ENCODE data around the gene DNAJB8.

DNAJB8 gene

DNA sequence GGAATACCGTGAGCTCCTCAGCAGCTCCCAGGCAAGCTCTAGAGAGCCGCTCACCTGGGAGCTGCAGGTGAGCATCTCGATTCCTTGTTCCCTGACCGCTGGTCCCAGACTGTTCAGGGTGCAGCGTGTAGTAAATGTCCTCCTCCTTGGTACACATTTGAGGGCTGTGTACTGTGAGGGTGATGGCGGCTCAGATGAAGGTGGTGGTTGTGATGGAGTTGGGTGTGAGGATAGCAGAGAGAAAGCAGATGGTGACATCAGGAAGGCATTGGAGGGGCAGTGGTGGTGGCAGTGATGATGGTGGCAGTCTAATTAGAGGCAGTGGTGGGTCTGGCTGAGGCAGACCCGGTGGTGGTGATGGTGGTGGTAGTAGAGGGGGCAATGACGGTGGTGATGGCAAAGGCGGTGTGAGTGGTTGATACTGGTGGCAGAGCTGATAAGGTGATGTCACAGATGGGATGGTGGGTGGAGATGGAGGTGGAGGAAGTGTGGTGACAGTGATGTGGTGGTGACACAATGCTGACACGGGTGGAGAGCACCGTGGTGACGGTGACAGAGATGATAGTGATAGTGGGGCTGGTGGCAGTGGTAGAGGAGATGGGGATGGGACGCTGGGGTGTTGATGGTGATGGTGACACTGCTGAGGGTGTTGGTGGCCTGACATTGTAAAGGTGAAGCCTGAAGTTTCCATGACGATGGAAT lies at the start of gene DNAJB8:
Gene DNAJB8 (minus strand): TSS at position 51 of the 702 bp plus-strand sequence. CDS start 3,645 bp downstream, outside the sequence.
- no peak for DNase-seq (ENCODE audit: low read depth)

GRCh38 chr3:128515967-128516366 lies 49.3 kb upstream of the DNAJB8 start:
- DNase-seq (ENCODE audit: low read depth), result no peak

DNA sequence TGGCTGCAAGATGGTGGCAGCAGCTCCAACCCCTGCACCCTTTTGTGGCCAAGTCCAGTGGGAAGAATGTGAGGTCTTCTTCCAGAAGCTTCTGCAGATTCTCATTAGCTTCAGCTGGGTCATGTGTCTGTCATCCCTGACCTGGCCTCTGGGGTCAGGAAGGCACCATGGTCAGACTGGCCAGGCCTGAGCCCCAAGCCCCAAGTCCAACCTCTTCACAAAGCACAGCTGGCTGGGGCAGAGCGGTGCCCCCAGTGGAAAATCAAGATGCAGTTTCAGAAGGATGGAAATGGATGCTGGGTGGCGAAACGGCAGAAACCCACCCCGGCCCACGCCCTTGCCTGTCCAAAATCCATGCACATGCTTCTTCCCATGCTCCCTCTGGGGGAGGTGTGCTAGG lies 42.2 kb upstream of the DNAJB8 start:
- no peak for DNase-seq (ENCODE audit: low read depth)

DNA sequence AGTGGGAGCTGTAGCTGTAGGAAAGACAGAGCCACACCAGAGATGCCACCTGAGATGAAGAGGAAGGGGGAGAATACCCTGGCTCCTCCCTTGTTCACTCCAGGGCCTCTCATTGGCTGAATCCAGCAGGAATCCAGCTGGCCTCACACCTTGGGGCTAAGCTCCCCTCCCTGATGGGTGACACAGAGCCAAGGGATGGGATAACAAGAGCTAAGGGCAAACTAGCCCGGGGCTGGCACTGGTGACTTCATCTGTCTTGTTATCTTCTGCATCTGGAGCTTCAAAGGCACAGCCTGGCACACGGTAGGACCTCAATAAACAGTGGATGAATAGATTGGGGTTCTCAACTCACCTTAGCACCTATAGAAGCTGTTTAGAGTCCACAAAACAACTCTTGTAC lies 40.1 kb upstream of the DNAJB8 start:
- no peak for DNase-seq (ENCODE audit: low read depth)

DNA sequence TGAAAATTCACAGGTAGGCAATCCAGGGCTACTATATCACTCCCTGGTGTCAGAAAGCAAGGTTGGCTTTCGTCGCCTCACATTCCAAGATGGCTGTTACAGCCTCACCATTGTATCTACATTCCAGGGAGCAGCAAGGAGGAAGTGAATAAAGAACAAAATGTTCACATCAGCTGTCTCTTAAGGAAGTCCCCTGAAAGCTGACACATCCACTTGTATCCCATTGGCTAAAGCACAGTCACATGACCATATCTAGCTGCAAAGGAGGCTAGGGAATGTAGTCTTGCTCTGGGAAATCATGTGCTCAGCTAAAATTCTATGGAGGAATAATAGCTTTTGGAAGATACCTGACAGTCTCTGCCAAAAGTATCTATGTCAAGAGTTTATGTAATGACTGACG lies 39.1 kb upstream of the DNAJB8 start:
- DNase-seq (ENCODE audit: low read depth), result no peak

GRCh38 chr3:128504963-128505730 lies 38.5 kb upstream of the DNAJB8 start:
- DNase-seq (ENCODE audit: low read depth), result no peak

DNA sequence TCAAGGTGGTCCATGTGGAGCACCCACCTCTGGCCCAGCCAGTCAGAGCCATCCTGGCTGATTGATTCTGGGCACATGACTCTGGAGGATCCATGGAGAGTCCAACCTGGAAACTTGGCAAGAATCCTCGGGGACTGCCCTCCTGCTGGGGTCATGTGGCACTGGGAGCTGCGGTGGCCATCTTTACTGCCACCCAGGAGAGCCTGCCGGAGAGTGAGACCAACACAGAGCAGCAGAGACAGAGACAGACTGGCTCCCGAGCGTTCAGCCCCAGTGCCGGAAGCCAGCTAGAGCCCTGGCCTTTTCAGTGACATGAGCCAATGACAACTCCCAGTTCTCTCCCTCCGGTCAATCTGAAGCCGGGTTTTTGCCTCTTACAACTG lies 37.8 kb upstream of the DNAJB8 start:
- DNase-seq (ENCODE audit: low read depth), result no peak

DNA sequence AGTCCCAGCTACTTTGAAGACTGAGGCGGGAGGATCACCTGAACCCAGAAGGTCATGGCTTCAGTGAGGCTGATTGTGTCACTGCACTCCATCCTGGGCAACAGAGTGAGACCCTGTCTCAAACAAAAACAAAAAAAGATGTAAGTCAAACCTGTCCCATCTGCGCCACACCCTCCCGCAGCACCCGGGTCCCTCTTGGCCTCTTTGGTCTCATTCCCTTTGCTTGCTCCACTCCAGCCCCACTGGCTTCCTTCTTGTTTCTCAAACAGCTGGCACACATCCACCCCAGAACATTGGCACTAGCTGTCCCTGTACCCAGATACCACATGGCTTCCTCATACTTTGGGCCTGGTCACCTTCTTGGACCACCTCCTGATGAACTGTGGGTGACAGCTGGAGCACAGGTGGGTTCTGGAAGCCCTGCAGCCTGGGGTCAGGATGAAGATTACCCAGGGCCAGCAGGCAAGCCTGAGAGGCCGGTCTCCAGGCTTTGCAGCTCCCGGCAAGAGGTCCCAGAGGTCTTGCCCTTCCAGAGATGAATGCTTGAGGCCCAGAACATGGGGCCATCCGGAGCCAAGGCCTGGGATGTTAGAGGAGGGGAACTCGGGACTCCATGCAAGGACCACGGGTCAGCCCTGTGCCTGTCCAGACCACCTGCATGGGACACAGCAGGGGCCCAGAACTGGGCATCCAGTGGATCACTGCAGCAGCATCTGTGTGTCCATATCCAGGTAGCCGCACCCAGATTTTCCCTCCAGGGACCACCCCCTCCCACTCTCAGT lies 37.3 kb upstream of the DNAJB8 start:
- no peak for DNase-seq (ENCODE audit: low read depth)

- DNase-seq (ENCODE audit: low read depth), result no peak
These were observed 36.5 kb upstream of the DNAJB8 start for GRCh38 chr3:128503164-128503651.

- DNase-seq (ENCODE audit: low read depth), result no peak
These were observed 36.0 kb upstream of the DNAJB8 start for GRCh38 chr3:128502712-128503111.

GRCh38 chr3:128501431-128501830 lies 34.7 kb upstream of the DNAJB8 start:
- no peak for DNase-seq (ENCODE audit: low read depth)

DNA sequence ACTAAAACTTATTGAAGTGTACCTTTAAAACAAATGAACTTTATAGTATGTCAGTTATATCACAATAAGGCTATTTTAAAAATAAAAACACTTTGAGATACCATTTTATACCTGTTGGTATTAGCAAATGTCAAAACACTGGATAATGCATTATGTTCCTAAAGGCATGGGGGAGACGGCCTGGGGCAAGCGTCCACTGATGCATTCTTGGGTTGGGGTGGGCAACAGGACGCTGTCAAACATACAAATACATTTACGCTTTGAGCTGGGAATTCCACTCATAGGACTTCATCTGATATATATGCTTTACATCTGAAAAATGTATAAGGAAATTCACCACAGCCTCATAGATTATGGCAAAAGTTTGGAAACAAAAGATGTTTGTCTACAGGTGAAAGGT lies 33.9 kb upstream of the DNAJB8 start:
- DNase-seq (ENCODE audit: low read depth), result no peak

- DNase-seq (ENCODE audit: low read depth), result no peak
These were observed 33.1 kb upstream of the DNAJB8 start for GRCh38 chr3:128499724-128500275.

- DNase-seq (ENCODE audit: low read depth), result no peak
These were observed 32.3 kb upstream of the DNAJB8 start for GRCh38 chr3:128498901-128499530.

- no peak for DNase-seq (ENCODE audit: low read depth)
These were observed 31.5 kb upstream of the DNAJB8 start for GRCh38 chr3:128498127-128498626.

DNA sequence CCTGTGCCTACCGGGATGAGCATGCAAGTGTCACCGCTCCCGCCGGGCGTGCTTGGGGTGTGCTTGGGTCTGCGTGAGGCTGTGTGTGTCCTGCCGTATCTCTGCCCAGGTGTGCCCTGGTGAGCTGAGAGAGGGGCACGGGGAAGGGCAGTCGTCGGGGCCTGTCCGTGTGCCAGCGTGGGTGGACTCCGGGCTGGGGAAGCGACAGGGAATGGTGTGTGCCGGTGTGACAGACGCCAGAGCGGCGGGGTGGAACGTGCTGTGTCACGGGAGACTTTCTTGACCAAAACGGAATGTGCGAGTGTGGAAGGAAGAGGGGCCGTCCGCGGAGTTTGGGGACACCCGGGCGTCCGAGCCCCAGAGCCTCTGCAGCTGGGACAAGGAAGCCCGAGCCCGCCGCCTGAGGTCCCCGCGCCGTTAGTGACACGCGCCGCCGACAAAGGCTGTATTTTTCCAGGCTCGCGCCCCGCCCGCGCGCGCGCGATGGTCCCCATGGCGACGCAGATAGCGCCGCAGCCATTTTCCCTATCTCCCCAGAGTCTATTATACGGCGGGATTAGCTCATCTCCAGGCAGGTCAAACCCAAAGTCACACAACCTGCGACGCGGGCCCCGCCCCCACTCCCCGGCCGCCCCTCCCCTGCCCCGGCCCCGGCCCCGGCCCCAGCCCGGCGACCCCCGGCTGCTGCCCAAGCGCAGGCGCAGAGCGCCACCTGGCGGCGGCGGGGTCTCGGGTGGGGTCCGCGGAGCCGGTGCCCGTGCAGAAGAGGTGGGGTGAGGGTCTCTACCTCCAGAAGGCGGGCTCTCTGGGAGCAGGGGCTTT lies 30.8 kb upstream of the DNAJB8 start:
- no peak for DNase-seq (ENCODE audit: low read depth)

GRCh38 chr3:128496602-128497304 lies 30.1 kb upstream of the DNAJB8 start:
- DNase-seq (ENCODE audit: low read depth), result no peak

DNA sequence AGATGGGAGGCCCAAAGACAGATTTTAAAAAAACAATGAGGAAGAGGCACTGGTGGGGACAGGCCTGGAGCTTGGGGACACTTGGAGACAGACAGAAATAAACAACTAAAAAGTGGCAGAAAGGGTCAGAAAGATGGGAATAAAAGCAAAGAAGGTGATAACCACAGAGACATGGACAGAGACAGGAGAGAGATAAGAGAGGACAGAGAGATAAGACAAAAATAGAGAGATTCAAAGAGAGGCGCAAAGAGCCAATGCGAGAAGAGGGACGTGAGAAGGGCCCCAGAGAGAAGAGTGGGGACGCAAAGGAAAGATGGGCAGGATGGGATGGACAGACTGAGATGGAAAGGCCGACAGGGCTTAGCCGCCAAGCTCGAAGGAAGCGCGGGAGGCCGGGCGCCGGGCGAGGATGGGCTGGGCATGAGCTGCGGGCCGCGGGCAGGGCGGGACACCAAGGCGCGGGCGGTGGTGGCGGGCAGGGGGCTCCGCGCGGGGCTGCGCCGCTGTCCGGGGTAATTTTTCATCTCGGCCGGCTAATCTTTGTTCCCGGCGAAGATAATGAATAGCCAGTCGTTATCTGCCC lies 29.4 kb upstream of the DNAJB8 start:
- DNase-seq (ENCODE audit: low read depth), result no peak

- no peak for DNase-seq (ENCODE audit: low read depth)
These were observed 28.8 kb upstream of the DNAJB8 start for GRCh38 chr3:128495435-128495970.

- no peak for DNase-seq (ENCODE audit: low read depth)
These were observed 27.6 kb upstream of the DNAJB8 start for GRCh38 chr3:128494367-128494650.
